ENCODE data around the gene HAPLN1.

The HAPLN1 gene

DNA sequence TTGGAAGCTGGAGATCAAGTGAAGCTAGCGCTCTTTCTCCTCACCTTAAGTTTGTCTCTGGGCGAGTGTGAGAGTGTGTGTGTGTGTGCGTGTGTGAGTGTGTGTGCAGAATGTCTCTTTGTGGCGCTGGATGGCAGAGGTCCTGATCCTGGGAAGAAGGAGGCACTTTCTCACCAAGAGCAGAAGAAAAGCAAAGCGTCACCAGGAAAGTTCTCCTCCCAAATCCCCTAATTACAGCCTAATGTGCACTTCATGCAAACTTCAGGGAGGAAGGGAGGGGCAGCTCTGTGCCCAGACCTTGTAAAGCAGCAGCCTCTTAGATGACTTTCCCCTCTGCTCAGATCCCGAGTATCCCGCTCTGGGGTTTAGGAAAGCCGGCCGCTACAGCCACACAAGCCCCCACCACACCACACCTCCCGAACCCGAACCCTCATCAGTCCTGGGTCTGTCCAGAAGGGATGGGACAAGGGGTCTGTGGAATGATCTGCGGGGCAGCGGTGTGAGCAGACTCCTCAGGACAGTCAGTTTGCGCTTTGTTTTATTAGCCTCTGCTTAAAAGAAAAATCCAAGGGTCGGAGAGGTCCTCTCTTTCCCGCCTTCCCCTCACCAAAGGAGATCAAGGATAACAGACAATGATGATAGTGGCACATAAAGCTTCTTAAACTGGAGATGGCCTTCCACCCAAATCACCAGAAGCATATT is at the start of gene HAPLN1:
Gene HAPLN1 (minus strand): TSS at position 20 of the 702 bp plus-strand sequence. CDS start 47,332 bp downstream, outside the sequence.
- DNase-seq (ENCODE audit: low read depth in 2 of 2), result peak in 1 of 2 donors; percentile 22
- peak within 1 kb of the TSS; percentile 60 for H3K4me3 ChIP-seq (replicated peaks in 1 of 2; ENCODE audit: low read depth in 2 of 2, low read length in 2 of 2)
- TF ChIP-seq, protein P1, sequence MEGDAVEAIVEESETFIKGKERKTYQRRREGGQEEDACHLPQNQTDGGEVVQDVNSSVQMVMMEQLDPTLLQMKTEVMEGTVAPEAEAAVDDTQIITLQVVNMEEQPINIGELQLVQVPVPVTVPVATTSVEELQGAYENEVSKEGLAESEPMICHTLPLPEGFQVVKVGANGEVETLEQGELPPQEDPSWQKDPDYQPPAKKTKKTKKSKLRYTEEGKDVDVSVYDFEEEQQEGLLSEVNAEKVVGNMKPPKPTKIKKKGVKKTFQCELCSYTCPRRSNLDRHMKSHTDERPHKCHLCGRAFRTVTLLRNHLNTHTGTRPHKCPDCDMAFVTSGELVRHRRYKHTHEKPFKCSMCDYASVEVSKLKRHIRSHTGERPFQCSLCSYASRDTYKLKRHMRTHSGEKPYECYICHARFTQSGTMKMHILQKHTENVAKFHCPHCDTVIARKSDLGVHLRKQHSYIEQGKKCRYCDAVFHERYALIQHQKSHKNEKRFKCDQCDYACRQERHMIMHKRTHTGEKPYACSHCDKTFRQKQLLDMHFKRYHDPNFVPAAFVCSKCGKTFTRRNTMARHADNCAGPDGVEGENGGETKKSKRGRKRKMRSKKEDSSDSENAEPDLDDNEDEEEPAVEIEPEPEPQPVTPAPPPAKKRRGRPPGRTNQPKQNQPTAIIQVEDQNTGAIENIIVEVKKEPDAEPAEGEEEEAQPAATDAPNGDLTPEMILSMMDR (IDR thresholded peaks at IDR 0.05; ENCODE audit: low read depth, low read length), result no peak

DNA sequence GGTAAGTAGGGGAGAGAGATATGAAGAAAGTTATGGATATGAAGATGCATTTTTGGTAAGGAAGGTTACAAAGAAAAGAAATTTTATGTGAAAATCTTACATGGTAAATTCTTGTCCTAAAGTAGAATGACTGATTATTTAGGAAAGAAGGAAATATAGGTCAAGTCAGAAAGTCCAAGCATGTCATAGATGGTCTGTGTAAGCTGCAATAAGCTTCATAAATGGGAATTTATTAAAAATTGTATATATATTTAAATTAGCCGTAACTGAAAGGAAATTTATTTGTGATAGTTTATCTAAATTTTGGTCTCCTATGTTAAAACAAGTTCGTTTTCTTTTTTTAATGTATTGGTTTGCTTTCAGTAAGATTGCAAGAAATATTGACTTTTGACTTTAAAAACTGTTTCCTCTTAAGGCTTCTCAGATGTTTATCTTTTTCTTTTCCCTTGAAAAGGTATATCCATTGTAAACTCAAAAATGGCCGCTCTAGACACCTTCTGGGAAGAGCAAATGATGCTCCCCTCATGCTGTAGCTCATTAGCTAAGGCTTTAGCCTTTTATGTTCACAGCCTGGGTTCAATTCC is 46.8 kb upstream of the HAPLN1 start:
- no peak overlapping the region for H3K4me3 ChIP-seq (replicated peaks in 1 of 2; ENCODE audit: low read depth in 2 of 2, low read length in 2 of 2)
- TF ChIP-seq, protein P1 (IDR thresholded peaks at IDR 0.05; ENCODE audit: low read depth, low read length), result no peak
- peak in 1 of 2 donors; percentile 17 for DNase-seq (ENCODE audit: low read depth in 2 of 2)

DNA sequence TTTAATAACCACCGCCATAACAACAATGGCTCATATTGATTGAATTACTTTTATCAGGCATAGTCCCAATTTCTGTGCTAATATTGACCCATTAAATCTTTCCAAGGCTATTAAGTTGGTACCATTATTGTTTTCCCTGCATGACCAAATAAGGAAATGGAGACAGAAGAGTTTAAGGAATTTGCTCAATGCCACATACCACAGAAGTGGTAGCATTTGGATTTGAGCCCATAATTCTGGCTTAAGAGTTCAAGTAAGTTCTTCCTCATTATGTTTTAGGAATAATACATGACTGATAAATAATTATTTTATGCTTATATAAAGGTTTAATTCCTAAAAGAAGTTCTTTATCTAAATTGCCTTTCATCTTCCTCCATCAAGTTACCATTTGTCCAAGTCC is 43.4 kb upstream of the HAPLN1 start:
- TF ChIP-seq, protein P1 (IDR thresholded peaks at IDR 0.05; ENCODE audit: low read depth, low read length), result no peak
- no peak overlapping the region for H3K4me3 ChIP-seq (replicated peaks in 1 of 2; ENCODE audit: low read depth in 2 of 2, low read length in 2 of 2)
- peak; percentile 14 to 25 for DNase-seq (ENCODE audit: low read depth in 2 of 2)

DNA sequence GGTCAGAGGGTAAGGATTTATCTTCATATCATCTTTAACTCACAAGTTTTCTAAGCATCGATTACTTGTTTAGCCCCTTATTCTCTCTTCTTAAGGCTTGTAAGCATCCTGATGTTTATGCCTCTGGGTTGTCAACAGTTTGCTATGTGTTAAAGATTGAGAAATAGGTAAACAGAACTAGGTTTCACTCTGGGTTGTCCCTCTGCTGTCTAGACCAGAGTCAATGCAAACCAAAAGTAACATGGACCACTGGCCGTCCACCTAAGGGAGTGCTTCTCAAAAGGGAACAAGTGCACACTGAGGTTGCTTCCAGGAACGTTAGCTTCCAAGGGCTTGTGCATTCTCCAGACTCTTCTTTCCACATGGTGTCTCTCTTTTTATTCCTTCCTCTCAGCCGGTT is 39.9 kb upstream of the HAPLN1 start:
- DNase-seq (ENCODE audit: low read depth in 2 of 2), result no peak
- TF ChIP-seq, protein P1 (IDR thresholded peaks at IDR 0.05; ENCODE audit: low read depth, low read length), result no peak
- no peak overlapping the region for H3K4me3 ChIP-seq (replicated peaks in 1 of 2; ENCODE audit: low read depth in 2 of 2, low read length in 2 of 2)

DNA sequence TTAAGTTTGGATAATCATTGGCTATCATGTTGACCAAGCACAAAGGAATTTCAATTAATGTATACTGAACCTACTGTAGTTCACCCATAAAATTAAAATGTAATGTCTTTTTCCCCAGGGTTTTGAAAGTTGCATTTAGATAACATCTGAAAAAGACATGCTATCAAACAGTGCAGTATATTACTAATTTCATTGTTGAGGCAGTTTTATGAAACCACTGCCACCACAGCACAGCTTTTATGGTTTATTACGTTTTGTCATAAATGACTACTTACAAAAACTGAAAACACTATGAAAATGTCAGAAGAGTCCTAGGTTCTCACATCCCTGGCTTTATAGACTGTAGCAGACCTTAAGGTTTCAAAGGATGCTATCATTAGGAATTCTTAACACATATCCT is 32.0 kb upstream of the HAPLN1 start:
- no peak for DNase-seq (ENCODE audit: low read depth in 2 of 2)
- TF ChIP-seq, protein P1 (IDR thresholded peaks at IDR 0.05; ENCODE audit: low read depth, low read length), result no peak
- H3K4me3 ChIP-seq (replicated peaks in 1 of 2; ENCODE audit: low read depth in 2 of 2, low read length in 2 of 2), result no peak overlapping the region

DNA sequence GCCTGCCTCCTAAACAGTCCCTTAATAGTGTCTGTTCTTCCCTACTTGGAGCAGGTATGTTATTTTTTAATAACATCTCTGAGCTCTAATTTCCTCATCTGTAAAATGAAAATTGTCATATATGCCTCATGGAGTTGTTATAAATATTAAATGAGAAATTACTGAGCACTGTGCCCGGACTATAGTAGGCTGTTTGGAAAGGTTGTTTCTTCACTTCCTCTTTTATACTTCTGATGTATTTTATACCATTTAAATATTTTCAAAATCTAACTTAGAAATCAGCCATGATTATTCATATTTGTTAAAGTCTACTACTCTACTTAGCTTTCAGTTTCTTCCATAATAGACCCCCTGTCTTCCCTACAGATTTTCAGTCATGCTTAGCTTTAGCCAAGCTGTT is 30.5 kb upstream of the HAPLN1 start:
- TF ChIP-seq, protein P1 (IDR thresholded peaks at IDR 0.05; ENCODE audit: low read depth, low read length), result no peak
- DNase-seq (ENCODE audit: low read depth in 2 of 2), result no peak
- H3K4me3 ChIP-seq (replicated peaks in 1 of 2; ENCODE audit: low read depth in 2 of 2, low read length in 2 of 2), result no peak overlapping the region
